Epidermal melanocyte (primary cell): ENCODE measurements around the gene RPS6KA3.
A peak's percentile ranks its signal among the peaks of the same experiment; 100 is the strongest.
"Not testable (repeated sequence)": the region's sequence is repeated elsewhere in the genome, so short reads cannot be mapped to it uniquely, and the experiment has no call there.

Experiments
- DNase-seq: peaks from one replicate; pipeline ENCODE4 v3.0.0; 2011; ENCODE audit warnings: low spot score; ENCODE audit not compliant: insufficient read length

The RPS6KA3 gene

DNA sequence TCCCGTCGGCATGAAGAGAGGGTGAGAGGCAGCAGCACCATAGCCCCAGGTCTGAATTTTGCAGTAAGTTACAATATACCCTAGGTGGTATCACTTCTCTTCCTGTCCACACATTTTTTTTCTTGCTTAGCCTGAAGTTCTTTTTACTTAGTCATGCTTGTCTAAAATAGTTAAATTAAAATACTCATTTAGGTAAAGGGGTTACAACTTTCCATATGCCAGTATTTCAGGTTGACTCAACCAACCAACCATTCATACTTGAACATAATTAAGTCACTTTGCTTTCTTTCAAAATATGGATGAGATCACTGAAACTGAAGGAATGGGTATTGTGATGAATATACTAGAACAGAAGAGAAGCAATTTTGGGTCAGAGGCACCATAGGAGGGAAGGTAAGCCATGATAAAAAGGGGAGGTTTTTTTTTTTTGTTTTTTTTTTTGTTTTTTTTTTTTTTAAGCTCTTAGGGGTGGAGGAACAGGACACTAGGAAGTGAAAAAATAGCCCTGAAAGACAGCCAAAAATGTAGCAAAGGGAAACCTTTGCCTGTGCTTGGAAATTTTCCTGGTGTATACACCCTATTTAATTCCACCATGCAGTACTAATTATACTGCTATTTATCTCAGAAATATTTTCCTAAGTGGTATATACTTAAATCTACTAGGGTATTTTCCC is 41.8 kb downstream of the RPS6KA3 start:
- no peak for DNase-seq

DNA sequence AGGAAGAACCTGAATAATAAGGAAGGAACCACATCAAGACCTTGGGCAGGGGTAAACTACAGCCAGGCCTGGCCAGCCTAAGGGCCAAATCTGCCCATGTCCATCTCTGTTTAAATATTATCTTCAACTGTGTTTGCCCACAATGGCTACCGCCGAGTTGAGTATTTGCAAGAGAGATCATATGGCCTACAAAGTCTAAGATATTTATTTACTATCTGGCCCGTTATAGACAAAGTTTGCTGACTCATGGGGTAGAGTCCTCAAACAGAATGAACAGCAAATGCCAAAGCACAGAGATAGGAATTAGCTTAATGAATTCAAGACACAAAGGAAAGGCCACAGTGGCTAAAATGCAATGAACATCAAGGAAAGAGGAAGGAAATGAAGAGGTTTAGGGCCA is 44.8 kb downstream of the RPS6KA3 start:
- no peak for DNase-seq

DNA sequence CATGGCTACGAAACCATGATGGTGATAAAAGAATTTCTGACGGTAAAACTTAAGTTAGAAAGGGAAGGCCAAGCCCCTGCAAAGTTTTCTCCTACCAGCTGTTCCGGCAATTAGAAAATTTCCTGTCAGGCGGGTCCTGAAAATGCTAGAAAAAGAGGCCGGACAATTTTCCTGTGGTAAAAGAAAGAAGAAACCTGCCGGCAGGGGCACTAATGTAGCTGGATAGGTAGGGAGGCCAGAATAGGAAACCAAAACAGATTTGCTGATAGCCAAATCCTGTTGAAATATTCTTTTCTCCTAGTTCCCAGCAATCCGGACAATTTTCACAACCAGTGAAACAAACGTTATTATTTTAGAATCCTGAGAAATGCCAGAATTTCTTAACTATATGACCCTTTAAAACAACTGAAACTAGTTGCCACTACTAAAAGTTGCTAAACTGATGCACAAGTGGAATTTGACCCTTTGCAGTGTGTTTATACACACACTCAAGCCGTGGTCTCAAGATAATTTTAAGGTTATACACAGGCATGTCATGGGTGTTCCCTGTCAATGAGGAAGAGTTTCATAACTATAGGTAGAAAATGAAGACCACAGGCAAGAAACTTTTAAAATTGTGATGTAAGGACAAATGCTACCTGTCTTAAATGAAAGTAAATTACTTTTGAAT is 47.7 kb downstream of the RPS6KA3 start:
- DNase-seq, result no peak

DNA sequence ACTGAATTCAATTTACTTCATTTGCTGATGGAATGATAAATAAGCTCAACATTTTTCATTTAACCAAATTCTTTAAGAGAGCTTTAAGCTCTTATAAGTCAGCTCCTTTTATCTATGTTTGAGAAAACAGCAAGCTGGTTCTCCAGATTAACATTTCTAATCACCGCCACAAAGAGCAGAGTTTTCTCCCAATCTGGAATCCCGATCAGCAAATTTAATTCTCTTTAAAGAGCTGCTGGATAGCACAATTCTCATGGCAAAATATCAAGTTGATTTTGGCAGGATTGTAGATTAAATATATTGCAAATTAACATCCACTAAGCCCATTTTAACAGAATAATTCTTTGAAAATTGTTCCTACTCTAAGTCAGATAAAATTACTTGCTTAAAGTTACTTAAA is 48.8 kb downstream of the RPS6KA3 start:
- no peak for DNase-seq

DNA sequence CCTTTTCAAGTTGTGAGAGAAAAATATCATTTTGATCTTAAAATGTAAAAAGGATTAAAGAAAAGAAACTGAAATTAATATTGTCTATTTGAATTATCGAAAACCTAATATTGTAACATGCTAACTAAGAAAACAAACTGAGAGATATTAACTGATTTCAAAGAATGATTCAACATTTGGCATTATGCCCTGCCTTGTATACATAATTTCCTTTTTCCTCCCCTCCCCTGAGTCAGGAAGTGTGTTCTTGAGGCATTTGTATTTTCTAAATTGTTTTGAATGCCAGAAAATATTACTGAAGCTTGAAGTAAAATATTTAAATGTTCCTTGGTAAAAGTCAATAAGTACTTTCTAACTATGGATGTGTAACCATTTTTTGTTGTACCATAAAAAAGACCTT is 49.4 kb downstream of the RPS6KA3 start:
- DNase-seq, result no peak

DNA sequence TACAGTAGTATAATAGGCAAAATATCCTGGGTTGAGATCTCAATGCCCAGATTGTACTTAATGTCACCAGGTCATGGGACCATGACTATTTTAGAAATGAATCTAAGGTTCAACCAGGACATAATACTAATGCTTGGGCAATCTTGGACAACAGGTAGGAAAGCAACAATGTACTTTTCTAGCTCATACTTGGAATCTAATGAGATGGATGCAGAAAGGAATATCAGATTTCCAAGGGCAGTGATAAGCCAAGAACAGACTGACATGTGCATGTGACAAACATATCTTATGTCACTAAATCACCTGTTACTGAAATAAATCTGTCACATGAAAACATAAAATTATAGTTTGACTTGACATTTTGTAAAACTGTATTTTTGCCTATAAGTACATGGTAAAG is 51.1 kb downstream of the RPS6KA3 start:
- DNase-seq, result no peak

DNA sequence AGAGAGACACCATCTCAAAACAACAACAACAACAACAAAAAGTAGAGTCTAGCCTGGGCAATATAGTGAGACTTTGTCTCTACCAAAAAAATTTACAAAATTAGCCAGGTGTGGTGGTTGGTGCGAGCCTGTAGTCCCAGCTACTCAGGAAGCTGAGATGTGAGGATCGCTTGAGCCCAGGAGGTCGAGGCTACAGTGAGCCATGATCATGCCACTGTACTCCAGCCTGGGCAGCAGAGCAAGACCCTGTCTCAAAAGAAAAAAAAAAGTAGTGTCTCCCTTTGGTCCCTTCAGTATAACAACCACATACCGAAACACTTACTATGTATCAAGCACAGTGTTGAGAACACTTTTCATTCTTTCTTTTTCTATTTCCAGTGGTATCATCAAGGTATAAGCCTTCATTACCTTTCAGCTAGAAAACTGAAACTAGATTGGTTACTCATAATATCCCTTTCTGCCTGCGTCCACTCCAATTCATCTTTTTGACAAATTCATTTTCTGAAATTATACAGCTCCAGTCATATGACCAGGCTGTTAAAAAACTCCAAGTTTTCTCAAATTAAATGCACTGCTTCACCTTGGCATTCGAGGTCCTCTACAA is 54.1 kb downstream of the RPS6KA3 start:
- no peak for DNase-seq

DNA sequence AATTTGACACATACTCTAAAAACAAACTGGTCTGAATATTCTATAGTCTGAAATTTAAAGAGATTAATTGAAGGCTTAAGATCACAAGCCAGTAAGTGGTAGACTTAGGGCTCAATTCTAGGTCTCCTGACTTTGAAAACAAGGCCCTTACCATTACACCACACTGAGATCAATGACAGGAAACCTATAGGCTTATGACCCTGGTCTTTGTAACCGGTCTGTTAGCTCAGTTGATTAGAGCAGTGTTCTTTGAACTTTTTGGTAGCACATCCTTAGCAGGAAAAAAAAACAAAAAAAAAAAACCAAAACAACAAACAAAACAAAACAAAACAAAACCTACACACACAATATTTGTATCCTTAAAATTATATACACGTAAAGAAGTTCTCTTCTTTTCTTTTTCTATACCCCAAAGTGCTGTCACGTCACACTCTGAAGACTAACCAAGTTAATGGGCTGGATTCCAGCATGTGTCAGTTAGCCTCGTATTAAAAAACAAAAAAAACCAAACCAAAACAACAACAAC is 55.4 kb downstream of the RPS6KA3 start:
- no peak for DNase-seq

DNA sequence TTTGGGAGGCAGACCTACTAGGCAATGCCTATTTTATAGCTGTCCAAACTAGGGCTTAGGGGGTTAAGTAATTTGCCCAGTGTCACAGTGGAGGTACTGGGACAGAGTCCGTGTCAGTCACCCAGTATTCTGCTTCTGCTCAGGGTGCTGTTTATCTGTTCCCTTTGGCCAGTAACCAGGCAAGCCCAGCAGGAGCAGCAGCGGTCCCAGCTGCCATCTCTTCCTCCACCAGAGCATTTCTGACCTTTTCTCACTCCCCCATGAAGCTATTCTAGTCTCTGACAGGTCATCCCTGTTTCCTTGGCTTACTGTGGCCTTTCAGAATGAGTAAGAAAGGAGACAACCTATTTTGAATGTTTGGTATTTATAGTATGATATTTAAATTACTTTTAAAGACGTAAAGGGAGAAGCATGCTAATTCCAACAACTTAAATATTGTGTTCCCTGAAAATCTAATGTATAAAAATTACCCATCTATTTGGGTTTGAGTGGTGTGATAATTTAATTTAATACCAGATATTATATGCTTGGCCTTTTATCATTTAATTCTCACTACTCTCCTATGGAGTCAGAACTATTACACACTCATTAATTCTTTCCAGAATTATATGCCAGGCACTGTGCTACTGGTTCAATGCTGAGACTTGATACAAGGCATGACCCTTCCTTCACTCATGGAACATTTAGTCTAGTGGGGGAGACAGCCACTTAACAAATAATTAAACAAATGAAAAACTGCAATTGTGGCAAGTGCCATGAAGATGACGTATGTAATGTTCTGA is 60.6 kb downstream of the RPS6KA3 start:
- no peak for DNase-seq

DNA sequence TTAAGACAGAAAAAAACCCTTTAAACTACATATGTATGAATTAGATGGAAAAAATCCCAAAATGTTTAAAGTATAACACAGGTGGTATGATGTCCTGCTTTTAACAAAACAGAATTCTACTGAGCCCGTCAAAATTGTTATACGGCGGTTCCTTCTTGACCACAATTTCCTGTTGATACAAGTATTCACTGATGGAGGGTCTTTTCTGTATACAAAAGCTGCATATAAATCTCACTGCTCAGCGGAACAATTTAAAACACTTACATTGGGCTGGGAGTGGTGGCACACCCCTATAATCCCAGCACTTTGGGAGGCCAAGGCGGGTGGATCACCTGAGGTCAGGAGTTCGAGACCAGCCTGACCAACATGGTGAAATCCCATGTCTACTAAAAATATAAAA is 62.4 kb downstream of the RPS6KA3 start:
- DNase-seq, result no peak

DNA sequence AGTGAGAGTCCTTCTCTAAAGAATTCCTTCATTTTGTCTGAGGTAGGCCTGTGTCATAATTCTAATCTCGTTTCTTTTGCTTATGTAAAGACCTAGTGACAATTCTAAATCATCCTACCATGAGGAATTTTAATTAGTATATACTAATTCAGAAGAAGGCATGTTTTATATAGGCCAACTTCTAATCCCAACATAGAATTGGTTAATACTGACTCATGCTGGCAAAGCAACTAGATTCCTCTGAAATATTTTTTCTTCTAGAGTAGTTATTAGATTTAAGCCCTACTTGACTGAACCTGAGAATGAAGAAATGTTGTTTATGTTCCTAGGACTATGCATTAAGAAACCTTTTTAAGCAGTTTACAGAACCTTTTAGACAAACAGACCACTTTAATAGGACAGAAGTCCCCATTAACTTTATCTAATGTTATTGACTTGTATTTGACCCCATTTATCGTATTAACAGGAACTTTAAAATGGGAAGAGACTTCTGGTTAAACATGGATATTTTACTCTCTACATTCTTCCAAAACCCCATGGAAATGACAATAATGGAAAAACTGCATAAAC is 69.0 kb downstream of the RPS6KA3 start:
- DNase-seq, result no peak

DNA sequence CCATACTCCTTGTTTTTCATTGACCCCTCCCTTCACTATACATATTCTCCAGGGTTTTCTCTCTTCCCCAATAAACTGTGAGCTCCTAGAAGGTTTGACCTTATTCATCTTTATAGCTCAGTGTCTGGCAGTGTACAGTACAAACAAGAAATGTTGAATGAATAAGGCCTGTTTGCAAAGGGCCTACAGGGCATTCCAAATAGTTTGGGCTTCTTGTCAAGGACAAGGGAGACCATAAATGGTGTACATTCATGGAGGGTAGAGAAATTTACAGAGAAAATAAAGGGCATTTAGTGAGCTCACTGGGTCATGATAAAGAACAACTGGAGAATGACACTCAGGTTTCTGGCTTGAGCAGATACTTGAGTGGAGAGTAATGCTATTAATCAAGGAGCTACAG is 77.5 kb downstream of the RPS6KA3 start:
- DNase-seq, result peak; percentile 15

DNA sequence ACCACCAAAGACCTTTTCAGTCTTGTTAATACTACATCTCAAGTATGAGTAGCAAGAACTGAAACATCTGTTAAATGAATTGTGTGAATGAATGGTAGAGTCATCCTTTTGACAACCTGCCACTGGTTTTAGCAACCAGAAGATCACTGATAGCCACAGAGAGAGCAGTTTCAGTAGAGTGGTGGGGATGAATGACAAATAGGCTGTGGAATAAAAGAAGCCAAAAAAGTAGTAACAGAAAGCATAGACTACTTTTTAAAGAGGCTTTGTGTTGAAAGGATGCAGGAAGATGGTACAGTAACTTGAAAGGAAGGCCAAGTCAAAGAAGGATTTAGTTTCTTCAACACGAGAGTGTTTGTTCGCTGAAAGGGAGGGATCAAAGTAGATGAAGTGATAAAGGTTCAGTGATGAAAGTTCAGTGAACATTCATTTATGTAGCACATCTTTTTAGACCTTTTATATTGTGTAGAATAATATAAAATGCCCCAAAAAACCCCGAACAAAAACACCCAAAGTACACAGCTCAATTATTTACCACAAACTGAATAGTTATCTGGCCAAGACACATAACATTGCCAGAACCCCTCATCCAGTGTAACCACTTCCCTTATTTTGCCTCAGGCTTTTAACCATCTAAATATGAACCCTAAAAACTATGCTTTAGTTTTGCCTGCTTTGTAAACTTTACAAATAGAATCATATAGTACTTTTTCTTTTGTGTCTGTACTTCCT is 84.9 kb downstream of the RPS6KA3 start:
- DNase-seq, result no peak

DNA sequence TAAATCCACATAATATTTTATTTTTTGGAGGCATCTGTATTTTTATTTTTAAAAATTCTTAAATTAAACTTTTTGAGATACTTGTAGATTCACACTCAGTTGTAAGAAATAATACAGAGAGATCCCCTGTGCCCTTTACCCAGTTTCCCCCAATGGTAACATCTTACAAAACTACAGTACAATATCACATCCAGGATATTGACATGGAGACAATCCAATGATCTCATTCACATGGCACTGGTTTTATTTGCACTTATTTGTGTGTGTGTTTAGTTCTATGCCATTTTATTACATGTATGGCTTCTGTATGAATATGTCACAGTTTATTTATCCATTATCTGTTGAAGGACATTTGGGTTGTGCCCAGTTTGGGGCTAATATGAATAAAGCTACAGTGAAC is 89.6 kb downstream of the RPS6KA3 start:
- DNase-seq, result no peak

DNA sequence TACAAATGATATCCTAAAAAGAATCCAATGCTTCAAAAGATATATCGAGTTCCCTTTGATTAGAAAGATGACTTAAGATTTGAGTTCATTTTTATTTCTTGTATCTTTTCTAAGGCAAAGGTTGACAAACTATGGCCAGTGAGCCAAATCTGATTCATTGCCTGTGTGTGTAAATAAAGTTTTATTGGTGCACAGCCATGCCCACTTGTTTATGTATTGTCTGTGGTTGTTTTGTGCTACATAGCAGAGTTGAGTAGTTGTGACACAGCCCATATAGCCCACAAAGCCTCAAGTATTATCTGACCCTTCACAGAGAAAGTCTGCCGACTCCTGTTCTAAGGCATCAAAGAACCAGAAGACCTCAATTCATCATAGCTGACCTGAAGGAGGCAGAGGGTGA is 92.9 kb downstream of the RPS6KA3 start:
- DNase-seq, result no peak

DNA sequence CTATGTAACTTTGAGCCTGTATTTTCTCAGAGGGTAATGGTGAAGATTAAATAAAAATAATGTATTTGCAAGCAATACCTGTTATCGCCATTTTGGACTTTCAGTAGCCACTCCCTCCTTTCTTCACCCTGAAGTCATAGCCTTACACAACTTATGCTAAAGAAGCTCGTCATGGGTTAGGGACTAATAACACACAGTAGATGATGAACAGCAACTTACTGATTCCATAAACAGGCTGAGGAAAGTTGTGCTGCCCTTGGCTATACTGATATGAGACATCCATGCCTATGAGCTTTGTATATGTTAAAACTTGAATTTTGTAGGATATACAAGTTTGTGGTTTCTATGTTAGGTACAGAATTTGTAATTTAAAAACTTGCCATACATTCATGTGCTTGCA is 93.4 kb downstream of the RPS6KA3 start:
- no peak for DNase-seq

DNA sequence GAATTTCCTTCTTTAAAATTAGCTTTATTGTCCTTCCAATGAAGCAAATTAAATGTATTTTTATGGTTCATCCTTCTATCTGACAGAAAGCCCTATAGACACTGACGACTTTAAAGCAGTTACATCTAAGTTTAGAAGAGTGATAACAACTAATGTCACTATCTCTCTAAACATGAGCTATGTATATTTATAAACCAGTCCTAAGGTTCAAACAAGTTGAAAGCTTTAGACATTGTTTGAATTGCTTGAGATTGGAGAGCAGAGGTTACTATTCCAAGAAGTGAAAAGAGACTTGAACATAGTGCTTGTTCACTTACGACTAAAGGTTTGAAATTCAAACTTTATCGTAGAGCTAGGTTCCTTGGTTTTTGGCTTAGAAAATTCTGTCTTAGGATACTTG is 94.8 kb downstream of the RPS6KA3 start:
- no peak for DNase-seq

DNA sequence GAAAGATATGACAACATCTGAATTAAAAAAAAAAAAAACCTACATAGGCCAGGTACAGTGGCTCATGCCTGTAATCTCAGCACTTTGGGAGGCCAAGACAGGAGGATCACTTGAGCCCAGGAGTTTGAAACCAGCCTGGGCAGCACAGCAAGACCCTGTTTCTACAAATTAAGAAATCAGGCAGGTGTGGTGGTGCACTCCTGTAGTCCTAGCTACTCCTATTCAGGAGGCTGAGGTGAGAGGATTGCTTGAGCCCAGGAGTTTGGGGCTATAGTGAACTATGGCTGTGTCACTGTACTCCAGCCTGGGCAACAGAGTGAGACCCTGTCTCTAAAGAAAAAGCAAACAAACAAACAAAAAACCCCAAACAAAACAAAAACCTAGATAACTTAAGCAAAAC is 104.2 kb downstream of the RPS6KA3 start:
- not testable (repeated sequence) for DNase-seq

DNA sequence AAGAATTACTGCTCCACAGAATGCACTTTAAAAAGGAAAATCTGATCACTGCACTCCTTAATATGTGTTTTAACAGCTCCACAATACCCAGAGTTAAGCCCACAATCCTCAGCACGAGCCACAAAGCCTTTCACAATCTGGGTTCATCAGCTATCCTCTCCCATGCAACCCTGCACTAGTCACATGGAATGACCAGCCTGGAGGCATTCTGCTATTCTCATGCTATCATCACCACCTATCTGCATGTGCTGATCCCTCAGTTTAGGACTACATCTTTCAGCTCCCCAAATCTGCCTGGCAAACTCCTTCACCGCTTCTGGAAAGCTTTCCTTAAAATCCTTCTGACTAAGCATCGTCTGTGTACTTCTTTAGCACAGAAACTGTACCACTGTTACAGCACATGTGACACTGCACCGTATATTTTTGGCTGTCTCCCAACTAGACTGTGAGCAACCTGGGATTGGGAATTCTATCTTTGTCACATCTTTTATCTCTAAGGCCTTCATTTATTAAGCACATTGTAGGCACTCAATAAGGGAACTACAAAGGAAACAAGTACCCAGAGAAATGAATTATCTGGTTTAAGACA is 106.8 kb downstream of the RPS6KA3 start:
- DNase-seq, result peak; percentile 16

DNA sequence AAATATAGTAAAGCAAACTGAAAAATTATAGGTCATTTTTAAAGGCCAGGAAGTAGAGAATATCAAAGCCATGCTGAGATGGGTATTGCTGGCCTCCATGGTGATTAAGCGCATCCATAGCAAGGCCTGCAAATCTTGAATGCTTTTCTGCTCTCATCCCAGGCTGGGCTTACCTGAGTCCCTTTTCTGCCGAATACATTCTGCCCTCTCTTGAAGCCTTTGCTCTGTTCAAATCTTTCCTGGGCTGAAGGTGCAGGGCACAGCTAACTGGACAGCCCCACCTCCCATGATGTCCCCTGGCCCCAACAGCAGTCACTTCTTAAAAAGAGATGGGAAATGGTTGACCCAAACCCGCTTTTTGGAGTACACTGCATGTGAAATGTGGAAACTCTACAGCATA is 115.0 kb downstream of the RPS6KA3 start:
- no peak for DNase-seq

DNA sequence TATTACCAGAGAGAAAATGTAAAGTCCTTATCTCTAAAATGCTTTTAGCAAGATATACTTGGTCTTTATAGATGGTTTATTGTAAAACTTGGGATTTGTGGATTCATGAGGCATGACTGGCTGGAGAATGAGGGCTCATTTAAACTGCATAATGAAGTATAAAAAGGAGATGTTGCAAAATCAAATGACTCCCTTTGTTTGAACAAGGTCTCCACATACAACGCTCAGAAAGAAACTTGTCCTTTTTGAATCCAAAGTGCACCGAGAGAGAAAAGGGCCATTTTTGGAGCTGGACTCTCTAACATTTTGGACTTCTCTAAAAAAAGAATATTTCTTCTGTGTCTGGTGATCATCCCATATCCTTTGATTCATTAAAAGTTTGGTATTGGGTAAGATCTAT is 117.4 kb downstream of the RPS6KA3 start:
- DNase-seq, result no peak
